ENCODE results near the gene DYNLT5. TPM values are rescaled to one million over a fixed set of nuclear protein-coding genes. Genes with fewer than 3 reads are reported as not detected.
"Not testable (repeated sequence)": the region's sequence is repeated elsewhere in the genome, so short reads cannot be mapped to it uniquely, and the experiment has no call there.

DYNLT5 gene
- total RNA-seq, 1 experiment from 2014 or later = not detected

- no peak for DNase-seq (ENCODE audit: low read depth)
Measured at GRCh38 chr1:66788231-66788939, 36.1 kb downstream of the DYNLT5 start.

DNA sequence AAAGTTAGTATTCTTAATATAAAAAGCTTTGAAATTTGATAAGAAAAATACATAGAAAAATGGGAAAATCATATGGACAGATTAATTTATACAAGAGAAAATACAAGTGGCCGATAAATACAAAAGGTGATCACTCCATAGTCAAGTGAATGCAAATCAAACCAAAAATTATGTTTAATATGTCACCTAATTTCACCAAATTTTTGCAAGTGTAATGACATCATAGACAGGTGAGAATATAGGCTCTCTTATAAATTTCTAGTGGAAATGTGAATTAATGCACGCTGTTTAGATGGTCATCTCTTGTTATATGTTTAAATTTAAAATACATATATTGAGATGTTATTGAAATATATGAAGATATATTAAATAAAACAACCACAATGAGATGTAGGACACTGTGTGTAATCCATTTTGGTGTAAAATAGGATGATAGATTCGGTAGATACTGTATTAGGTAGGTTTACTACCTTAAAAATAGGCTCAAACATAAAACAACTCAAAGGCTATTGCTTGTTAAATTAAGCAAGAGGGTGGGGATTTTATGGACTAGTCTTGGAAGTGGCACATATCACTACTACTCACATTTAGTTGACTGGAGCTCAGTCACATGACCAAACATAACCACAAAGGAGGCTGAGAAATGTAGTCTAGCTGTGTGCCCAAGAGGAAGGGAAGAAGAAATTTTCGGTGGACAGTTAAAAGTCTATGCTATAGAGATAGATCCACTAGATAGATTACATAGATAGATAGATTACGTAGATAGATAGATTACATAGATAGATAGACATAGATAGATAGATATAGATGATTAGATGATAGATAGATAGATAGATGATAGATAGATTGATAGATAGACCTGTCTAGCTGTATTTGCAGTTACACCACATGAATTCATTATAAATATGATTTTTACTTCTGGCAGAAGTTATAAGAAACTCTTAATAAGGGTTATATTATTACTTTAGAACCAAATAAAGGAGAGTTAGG is 39.7 kb downstream of the DYNLT5 start:
- DNase-seq (ENCODE audit: low read depth) = no peak

GRCh38 chr1:66795839-66796238 is 43.6 kb downstream of the DYNLT5 start:
- DNase-seq (ENCODE audit: low read depth) = not testable (repeated sequence)

DNA sequence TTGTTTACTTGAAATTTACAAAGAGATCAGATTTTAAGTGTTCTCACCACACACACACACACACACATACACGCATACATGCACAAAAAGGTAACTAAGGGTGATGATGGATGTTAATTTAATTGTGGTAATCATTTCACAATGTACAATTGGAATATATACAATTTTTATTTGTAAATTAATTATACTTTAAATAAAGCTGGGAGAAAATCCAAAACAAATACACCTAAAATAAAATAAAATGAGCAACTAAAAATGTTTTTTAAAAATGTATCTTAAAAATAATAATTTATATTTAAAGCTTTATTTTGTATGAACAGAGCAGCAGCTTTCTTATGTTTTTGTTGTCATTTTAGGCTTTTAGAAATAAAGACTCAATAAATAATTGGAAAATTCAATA is 57.0 kb downstream of the DYNLT5 start:
- DNase-seq (ENCODE audit: low read depth) = no peak

GRCh38 chr1:66809736-66810326 is 57.6 kb downstream of the DYNLT5 start:
- DNase-seq (ENCODE audit: low read depth) = peak; percentile 2

DNA sequence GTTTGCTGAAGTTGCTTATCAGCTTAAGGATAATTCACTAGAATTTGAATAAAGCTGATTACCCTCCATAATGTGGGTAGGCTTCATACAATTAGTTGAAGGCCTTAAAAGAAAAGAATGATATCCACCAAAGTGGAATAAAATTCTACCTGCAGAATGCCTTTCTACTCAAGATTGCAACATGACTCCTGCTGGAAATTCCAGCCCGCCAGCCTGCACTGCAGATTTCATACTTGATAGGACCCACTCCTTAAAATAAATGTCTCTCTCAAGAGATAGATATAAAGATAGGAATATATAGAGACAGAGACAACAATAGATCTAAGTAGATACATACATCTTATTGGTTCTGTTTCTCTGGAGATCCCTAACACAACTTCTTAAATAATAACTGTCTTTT is 72.5 kb downstream of the DYNLT5 start:
- DNase-seq (ENCODE audit: low read depth) = no peak

Other genes starting within 250 kb of the DYNLT5 start
- gene SGIP1, start 218.3 kb upstream of the DYNLT5 start, total RNA-seq (2014; rRNA removed; shearing (Covaris generic)) = not detected in 2 replicates
- not detected in 2 replicates for gene INSL5, start 48.8 kb downstream of the DYNLT5 start, total RNA-seq (2014; rRNA removed; shearing (Covaris generic))
- gene DNAI4, start 172.4 kb downstream of the DYNLT5 start, total RNA-seq (2014; rRNA removed; shearing (Covaris generic)) = 7.9 and 15.3 TPM in 2 replicates
- 25.3 and 31.2 TPM in 2 replicates for gene MIER1, start 172.5 kb downstream of the DYNLT5 start, total RNA-seq (2014; rRNA removed; shearing (Covaris generic))